Osteoblast (primary cell): ENCODE measurements around the gene FTH1. TPM values are rescaled to one million over a fixed set of nuclear protein-coding genes. Genes with fewer than 3 reads are reported as not detected.

ENCODE experiments used
- DNase-seq: peaks from one replicate; pipeline ENCODE4 v3.0.0; 2011; ENCODE audit warnings: low spot score, mixed read lengths; ENCODE audit not compliant: insufficient read length; ENCODE audit errors: missing footprints
- H2AFZ ChIP-seq: 2 replicates; pipeline ENCODE4 v1.6.0; 2011; ENCODE audit warnings: mild to moderate bottlenecking, low read length
- H3K27ac ChIP-seq: 2 replicates; pipeline ENCODE4 v1.5.1; 2011; ENCODE audit warnings: mild to moderate bottlenecking, low read depth, low read length, moderate library complexity
- H3K27me3 ChIP-seq: 2 replicates; pipeline ENCODE4 v1.6.0; 2012; ENCODE audit warnings: mild to moderate bottlenecking, control low read depth, inconsistent platforms, low read length, moderate library complexity; ENCODE audit not compliant: insufficient read depth
- H3K36me3 ChIP-seq: 2 replicates; pipeline ENCODE4 v1.5.1; 2011; ENCODE audit warnings: mild to moderate bottlenecking, low read length, control low read depth, moderate library complexity; ENCODE audit not compliant: insufficient read depth
- H3K4me1 ChIP-seq: 2 replicates; pipeline ENCODE4 v1.5.1; 2011; ENCODE audit warnings: mild to moderate bottlenecking, low read length, control low read depth, moderate library complexity; ENCODE audit not compliant: insufficient read depth
- H3K4me2 ChIP-seq: 2 replicates; pipeline ENCODE4 v1.6.0; 2011; ENCODE audit warnings: mild to moderate bottlenecking, low read length; ENCODE audit not compliant: insufficient read depth
- H3K4me3 ChIP-seq: fragments of 200-600 bp; sonication (generic); 3 replicates; pipeline ENCODE4 v1.5.1; 2012; ENCODE audit warnings: mild to moderate bottlenecking, low read length, inconsistent platforms; ENCODE audit not compliant: insufficient read depth
- H3K79me2 ChIP-seq: 2 replicates; pipeline ENCODE4 v1.6.0; 2012; ENCODE audit warnings: mild to moderate bottlenecking, low read length, control low read depth, inconsistent platforms; ENCODE audit not compliant: insufficient read depth
- H3K9me3 ChIP-seq: 2 replicates; pipeline ENCODE4 v1.5.1; 2011; ENCODE audit warnings: low read depth, low read length, control low read depth
- H4K20me1 ChIP-seq: 2 replicates; pipeline ENCODE4 v1.6.0; 2012; ENCODE audit warnings: mild to moderate bottlenecking, low read length, control low read depth; ENCODE audit not compliant: insufficient read depth
- total RNA-seq: library from RNA; depleted of rRNA; stranded (reverse); fragments of >200 nt; gene quantifications from 2 replicates; pipeline ENCODE4 v1.2.3, GENCODE V29; 2012
- TF ChIP-seq, protein P1 (sequence below): IDR thresholded peaks from 2 replicates; pipeline ENCODE4 v1.5.1; 2011; ENCODE audit warnings: mild to moderate bottlenecking, low read depth, low read length, moderate library complexity; ENCODE audit errors: extremely low read depth

The FTH1 gene
- total RNA-seq, 1 donor = 1,507 TPM

DNA sequence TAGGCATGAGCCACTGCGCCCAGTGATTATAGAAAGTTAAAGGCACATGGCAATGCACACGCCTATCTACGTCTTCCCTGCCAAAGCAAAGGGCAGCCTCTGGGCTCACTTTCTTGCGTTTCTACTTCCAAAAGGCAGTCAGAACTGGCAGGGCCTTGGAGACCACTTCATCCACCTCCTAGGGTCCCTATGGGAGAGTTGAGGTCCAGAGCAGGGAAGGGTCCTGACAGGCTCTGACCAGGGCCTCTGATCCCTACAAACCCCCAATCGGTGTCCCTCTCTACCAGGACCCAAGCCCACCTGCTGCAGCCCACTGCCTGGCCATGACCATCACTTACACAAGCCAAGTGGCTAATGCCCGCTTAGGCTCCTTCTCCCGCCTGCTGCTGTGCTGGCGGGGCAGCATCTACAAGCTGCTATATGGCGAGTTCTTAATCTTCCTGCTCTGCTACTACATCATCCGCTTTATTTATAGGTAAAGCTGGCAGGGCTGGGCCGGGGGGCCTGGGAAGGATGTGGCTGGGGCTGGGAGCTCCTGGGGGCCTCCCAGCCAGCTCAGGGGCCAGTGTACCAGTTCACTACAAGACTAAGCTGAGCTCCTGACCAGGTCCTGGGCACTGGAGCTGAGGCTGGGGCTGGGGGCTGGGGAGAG, 15.8 kb downstream of the FTH1 start:
- Histone ChIP-seq H3K27me3 (no peaks in the 10 kb centered on the region), H3K27ac (no peak overlapping the region), H3K36me3 (peaks cover under 1% of the 10 kb centered on the region), H4K20me1 (no peaks in the 10 kb centered on the region), H3K4me1 (peaks cover 23% of the 10 kb centered on the region), H3K79me2 (peaks cover 5% of the 10 kb centered on the region), H2AFZ (no peak overlapping the region), H3K4me2 (no peak overlapping the region), H3K4me3 (no peak overlapping the region), H3K9me3 (no peaks in the 10 kb centered on the region)
- TF ChIP-seq, protein P1, sequence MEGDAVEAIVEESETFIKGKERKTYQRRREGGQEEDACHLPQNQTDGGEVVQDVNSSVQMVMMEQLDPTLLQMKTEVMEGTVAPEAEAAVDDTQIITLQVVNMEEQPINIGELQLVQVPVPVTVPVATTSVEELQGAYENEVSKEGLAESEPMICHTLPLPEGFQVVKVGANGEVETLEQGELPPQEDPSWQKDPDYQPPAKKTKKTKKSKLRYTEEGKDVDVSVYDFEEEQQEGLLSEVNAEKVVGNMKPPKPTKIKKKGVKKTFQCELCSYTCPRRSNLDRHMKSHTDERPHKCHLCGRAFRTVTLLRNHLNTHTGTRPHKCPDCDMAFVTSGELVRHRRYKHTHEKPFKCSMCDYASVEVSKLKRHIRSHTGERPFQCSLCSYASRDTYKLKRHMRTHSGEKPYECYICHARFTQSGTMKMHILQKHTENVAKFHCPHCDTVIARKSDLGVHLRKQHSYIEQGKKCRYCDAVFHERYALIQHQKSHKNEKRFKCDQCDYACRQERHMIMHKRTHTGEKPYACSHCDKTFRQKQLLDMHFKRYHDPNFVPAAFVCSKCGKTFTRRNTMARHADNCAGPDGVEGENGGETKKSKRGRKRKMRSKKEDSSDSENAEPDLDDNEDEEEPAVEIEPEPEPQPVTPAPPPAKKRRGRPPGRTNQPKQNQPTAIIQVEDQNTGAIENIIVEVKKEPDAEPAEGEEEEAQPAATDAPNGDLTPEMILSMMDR = no peak
- peak; percentile 81 for DNase-seq

DNA sequence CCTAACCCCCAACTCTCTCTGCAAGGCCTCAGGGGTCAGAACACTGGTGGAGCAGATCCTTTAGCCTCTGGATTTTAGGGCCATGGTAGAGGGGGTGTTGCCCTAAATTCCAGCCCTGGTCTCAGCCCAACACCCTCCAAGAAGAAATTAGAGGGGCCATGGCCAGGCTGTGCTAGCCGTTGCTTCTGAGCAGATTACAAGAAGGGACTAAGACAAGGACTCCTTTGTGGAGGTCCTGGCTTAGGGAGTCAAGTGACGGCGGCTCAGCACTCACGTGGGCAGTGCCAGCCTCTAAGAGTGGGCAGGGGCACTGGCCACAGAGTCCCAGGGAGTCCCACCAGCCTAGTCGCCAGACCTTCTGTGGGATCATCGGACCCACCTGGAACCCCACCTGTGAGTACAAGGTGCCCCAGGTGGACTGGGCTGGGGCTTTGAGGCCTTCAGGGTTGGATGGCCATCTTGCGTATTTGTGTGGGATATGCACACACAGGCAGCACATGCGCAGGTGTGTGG, 17.3 kb downstream of the FTH1 start, which contains the start of gene BEST1:
Gene BEST1, plus strand, starts transcription at position 317 of the 513 bp plus-strand sequence. CDS start 1,456 bp downstream, outside the sequence.
- no peaks in the 10 kb centered on the region for H3K79me2 ChIP-seq
- H3K4me3 ChIP-seq = no peak within 1 kb of the TSS
- no peaks in the 10 kb centered on the region for H3K36me3 ChIP-seq
- no peak for DNase-seq
- no peaks in the 10 kb centered on the region for H3K27me3 ChIP-seq
- peaks cover 20% of the 10 kb centered on the region for H3K4me1 ChIP-seq
- no peaks in the 10 kb centered on the region for H4K20me1 ChIP-seq
- peak within 1 kb of the TSS; percentile 3 for H3K4me2 ChIP-seq
- no peaks in the 10 kb centered on the region for H3K9me3 ChIP-seq
- H3K27ac ChIP-seq = peak within 1 kb of the TSS; percentile 12
- peak within 1 kb of the TSS; percentile 27 for H2AFZ ChIP-seq
- TF ChIP-seq, protein P1 = no peak

DNA sequence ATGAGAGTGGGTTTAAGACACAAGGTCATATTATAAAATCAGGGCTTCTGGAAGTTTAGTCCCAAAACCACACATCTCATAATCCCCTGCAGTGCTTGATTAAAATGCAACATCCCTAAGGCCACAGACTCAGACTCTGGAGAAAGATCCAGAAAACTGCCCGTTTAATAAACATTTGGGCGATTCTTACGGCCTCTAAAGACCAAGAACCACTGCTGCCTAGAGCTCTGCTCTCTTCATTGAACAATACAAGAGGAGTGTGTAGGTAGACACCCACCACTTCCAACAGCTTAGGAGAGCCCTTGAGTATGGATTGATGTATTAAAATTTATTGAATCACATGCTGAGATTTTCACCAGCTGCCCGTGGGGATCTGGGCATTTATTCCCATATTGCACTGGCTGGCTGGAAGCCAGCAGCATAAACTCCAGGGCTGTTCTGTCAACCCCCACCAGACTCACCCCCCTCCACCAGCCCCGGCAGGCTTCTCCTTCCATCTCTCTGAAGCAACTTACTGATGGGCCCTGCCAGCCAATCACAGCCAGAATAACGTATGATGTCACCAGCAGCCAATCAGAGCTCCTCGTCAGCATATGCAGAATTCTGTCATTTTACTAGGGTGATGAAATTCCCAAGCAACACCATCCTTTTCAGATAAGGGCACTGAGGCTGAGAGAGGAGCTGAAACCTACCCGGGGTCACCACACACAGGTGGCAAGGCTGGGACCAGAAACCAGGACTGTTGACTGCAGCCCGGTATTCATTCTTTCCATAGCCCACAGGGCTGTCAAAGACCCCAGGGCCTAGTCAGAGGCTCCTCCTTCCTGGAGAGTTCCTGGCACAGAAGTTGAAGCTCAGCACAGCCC, 18.0 kb downstream of the FTH1 start:
- DNase-seq = peak; percentile 98
- peak overlapping the region; percentile 27 for H2AFZ ChIP-seq

More for the DNA sequence above, 18.0 kb downstream of the FTH1 start:
- Histone ChIP-seq H3K27ac (peak overlapping the region; percentile 12), H3K79me2 (no peaks in the 10 kb centered on the region), H3K4me1 (peaks cover 14% of the 10 kb centered on the region), H4K20me1 (no peaks in the 10 kb centered on the region), H3K36me3 (no peaks in the 10 kb centered on the region), H3K4me2 (peak overlapping the region; percentile 3), H3K27me3 (no peaks in the 10 kb centered on the region), H3K4me3 (no peak overlapping the region), H3K9me3 (no peaks in the 10 kb centered on the region)
- TF ChIP-seq, protein P1 = no peak
